Putamen (tissue), 1 donor: ENCODE data around the gene PSMB10.
"Not testable (repeated sequence)": the region's sequence is repeated elsewhere in the genome, so short reads cannot be mapped to it uniquely, and the experiment has no call there.

Source experiments
- DNase-seq: peaks from one replicate; pipeline ENCODE4 v3.0.0-alpha.2; 2016; ENCODE audit warnings: low spot score

Gene PSMB10

GRCh38 chr16:67942200-67942509 lies 5.5 kb upstream of the PSMB10 start:
- DNase-seq = no peak

DNA sequence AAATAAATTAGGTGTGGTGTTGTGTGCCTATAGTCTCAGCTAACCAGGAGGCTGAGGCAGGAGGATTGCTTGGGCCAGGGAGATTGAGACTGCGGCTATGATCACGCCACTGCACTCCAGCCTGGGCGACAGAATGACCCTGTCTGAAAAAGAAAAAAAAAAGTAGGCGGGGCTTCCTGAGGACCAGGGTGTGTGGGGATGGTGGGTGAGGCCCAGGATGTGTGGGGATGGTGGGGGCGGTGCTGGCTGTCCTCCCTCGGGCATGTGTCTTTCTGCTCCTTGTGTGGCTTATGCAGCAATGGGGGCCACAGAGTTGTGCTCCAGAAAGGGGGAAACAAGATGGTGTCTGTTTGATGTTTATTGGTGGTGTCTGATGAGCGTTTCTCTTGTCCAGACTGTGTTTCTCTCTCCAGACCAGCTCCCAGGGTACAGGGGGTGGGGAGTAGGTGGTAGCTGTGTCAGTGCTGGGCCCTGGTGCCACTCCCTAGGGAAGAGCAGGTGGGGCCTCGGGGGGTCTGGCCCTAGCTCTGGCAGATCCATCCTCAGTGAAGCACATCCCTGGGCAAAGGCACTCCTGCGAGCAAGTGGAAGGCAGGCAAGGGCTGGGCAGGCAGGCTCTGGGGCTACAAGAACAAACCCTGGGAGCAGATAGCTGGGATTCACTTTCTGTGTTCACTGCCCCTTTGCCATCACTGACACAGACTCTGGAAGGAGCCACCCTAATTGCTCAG lies 5.0 kb upstream of the PSMB10 start:
- DNase-seq = no peak

- DNase-seq = no peak
Measured at GRCh38 chr16:67940446-67941089, 3.9 kb upstream of the PSMB10 start.

- DNase-seq = no peak
Measured at GRCh38 chr16:67939507-67940445, 3.1 kb upstream of the PSMB10 start.

DNA sequence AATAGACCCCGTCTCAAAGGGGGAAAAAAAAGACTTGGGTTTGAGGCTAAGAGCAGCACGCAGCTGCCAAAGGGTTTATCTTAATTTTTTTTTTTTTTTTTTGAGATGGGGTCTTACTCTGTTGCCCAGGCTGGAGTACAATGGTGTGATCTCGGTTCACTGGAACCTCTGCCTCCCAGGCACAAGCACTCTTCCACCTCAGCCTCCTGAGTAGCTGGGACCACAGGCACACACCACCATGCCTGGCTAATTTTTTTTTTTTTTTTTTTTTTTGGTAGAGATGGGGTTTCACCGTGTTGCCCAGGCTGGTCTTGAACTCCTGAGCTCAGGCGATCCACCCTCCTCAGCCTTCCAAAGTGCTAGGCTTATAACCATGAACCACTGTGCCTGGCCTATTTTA lies 1.1 kb upstream of the PSMB10 start:
- DNase-seq = not testable (repeated sequence)

DNA sequence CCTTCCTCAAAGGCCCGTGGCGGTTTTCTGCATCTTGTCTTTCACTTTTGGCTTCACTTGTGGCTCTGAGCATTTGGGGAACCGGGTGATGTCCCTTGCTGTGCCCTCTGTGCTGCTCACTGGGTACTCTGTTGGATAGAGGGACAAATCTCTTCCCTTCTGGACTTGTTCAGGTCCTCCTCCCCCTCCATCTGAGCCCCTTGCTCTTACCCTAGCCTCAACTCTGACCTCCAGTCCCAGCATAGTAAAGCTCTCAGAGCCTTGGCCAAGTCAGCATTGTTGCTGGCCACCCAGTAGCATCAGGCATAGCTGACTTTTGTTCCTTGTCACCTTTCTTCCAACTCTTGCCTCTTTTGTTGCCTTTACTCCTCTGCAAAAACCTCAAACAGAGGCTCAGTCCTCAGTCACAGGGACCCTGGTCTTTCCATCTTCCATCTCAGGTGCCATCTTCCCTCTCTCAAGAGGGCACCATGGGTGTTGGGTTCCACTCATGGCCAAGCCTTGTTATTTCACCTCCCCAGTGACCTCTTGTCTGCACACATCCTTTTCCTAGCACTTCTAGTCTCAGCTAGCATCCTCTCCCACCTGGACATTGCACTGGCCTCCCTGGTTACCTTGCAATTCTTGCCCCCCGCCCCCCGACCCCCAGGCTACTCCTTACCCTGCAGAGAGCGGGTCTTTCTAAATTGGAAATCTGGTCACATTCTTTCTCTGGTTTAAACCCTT lies 393 bp upstream of the PSMB10 start:
- DNase-seq = no peak

DNA sequence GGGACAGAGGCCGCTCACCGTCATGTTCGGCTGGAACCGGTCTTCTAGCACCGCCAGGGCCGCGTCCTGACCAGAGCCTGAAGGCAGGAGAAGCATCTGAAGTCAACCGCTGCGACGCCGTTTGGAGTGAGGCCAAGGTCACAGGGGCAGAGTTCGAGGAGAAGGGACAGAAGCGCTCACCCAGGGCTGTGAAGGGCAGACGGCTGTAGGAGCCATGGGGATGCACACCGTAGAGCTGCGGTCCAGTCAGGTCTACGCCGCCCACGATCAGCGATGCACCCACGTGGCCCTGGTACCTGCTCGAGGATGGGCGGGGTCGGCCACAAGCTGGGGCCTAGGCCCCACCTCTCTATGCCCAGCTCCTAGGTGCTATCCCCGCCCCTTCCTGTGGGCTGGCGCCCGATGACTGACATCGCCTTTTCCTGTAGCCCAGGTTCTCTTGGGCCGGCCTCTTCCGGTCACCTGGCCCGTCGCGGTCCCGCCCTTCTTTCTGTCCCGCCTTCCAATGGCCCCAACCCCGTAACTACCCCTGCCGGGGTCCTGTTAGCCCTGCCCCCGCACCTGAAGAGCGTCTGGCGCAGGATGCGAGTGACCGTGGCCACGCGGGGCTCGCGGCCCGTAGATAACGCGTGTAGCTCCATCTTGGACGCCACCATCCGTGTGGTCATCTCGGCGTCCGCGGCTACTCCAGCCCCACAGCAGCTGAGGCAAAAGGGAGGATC lies 1.1 kb downstream of the PSMB10 start:
- DNase-seq = peak; percentile 96

DNA sequence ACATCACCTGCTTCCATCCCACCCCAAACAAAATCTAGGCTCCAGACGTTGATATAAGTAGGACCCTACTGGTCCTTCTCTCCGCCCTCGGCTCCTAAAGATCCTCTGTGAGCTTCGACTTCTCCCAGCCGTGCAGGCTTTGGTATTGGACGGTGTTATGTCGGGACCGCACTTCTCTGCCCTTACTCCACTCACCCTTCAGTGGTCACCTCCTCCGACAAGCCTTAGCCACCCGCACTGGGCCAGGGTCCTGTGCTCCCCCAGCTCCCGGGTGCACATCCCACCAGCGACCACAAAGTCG lies 1.6 kb downstream of the PSMB10 start:
- no peak for DNase-seq

GRCh38 chr16:67934306-67935100 lies 2.1 kb downstream of the PSMB10 start:
- DNase-seq = no peak

DNA sequence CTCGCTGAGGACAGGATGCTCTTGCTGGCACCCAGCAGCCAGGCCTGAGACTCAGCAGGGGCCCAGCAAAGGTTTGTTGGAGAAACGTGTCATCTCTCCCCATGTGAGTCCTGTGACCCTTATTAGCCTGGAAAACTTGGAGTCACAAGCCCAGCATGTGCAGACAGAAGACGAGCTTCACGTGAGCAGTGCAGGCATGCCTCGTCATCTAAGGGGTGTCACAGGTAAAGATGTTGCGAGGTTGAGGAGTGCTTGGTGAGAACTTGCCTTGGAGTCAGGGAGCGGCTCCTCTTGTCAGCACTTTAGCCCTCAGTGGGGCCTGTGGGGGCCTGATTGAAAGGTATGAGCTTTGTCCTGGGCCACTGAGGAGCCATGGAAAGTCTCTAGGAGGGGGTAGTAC lies 2.8 kb downstream of the PSMB10 start:
- no peak for DNase-seq

- DNase-seq = no peak
Measured at GRCh38 chr16:67932462-67932840, 4.2 kb downstream of the PSMB10 start.

DNA sequence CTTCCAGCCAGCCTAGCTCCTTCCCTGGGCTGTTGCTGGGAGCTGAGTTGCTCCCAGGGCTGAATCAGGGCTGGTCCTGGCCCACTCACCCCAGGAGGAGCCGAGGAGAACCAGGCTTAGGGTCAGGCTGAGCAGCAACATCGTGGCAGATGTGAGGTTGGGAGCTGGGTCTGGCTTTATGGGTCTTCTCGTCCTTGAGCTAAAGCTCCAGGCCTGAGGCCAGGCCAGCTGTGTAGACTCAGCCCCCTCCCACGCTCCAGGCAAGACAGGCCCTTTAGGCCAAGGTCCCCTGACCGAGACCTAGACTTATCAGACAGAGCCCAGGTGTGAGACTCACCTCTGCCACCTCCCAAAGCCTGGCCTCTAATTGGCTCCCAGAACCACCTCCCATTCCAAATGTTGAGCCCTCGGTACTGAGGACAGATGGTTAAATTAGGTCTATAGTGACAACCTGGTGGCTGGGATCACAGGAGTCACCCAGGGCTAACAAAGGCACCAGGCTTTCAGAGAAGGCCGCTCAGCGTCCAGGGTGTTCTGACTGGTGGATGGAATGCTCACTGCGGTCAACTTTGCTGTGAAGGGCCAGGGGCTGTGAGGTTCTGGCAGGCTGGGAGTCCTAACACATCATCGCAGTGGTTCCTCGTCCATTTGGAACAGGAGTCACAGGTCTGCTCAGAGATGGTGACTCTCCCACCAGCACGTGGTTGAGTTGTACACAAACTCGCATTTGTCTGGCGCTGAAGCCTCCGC lies 4.8 kb downstream of the PSMB10 start, which contains the start of gene CTRL:
CTRL (minus strand) TSS at position 151 of the 750 bp plus-strand sequence; CDS start at position 141, 10 bp downstream.
- no peak for DNase-seq

GRCh38 chr16:67930678-67931211 lies 5.9 kb downstream of the PSMB10 start:
- no peak for DNase-seq

- DNase-seq = no peak
Measured at GRCh38 chr16:67930191-67930590, 6.5 kb downstream of the PSMB10 start.

DNA sequence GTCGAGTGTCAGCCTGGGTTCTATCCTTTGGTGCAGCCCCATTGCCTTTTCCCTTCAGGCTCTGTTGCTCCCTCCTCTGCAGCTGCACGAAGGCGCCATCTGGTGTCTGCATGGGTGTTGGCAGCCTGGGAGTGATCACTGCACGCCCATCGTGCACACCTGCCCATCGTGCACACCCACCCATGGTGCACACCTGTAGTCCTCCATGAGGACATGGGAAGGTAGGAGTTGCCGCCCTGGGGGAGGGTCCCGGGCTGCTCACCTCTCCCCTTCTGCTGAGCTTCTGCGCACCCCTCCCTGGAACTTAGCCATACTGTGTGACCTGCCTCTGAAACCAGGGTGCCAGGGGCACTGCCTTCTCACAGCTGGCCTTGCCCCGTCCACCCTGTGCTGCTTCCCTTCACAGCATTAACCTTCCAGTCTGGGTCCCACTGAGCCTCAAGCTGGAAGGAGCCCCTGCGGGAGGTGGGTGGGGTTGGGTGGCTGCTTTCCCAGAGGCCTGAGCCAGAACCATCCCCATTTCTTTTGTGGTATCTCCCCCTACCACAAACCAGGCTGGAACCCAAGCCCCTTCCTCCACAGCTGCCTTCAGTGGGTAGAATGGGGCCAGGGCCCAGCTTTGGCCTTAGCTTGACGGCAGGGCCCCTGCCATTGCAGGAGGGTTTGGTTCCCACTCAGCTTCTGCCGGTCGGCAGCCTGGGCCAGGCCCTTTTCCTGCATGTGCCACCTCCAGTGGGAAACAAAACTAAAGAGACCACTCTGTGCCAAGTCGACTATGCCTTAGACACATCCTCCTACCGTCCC lies 7.9 kb downstream of the PSMB10 start:
- peak; percentile 70 for DNase-seq

DNA sequence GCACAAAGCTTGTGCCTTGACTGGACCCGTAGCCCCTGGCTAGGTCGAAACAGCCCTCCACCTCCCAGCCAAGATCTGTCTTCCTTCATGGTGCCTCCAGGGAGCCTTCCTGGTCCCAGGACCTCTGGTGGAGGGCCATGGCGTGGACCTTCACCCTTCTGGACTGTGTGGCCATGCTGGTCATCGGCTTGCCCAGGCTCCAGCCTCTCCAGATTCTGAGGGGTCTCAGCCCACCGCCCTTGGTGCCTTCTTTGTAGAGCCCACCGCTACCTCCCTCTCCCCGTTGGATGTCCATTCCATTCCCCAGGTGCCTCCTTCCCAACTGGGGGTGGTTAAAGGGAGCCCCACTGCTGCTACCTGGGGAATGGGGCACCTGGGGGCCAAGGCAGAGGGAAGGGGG lies 8.5 kb downstream of the PSMB10 start:
- DNase-seq = no peak

DNA sequence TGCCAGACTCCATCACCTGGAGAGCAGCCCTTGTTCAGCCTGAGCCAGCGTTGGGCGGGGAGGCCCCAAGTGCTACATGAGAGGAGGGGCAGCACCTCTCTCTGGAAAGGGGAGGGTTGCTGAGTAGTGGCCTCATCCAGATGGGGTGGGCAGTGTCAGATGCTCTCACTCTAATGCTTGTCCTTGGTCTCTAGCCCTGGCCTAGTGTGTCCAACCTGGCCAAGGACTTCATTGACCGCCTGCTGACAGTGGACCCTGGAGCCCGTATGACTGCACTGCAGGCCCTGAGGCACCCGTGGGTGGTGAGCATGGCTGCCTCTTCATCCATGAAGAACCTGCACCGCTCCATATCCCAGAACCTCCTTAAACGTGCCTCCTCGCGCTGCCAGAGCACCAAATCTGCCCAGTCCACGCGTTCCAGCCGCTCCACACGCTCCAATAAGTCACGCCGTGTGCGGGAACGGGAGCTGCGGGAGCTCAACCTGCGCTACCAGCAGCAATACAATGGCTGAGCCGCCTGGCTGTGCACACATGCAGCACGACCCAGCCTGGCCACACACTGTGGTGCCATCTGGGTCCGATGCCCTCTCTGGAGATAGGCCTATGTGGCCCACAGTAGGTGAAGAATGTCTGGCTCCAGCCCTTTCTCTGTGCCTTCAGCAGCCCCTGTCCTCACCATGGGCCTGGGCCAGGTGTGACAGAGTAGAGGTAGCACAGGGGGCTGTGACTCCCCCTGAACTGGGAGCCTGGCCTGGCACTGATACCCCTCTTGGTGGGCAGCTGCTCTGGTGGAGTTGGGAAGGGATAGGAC lies 9.3 kb downstream of the PSMB10 start:
- DNase-seq = no peak

- no peak for DNase-seq
Measured at GRCh38 chr16:67926181-67926750, 10.4 kb downstream of the PSMB10 start.
